NCI-H510A (cell line): ENCODE data around the gene IKBKE.
A peak's percentile ranks its signal among the peaks of the same experiment; 100 is the strongest.

Experiments used
- DNase-seq: peaks from one replicate; lab custom pipeline; 2025; lab: John Stamatoyannopoulos, UW

Gene IKBKE

DNA sequence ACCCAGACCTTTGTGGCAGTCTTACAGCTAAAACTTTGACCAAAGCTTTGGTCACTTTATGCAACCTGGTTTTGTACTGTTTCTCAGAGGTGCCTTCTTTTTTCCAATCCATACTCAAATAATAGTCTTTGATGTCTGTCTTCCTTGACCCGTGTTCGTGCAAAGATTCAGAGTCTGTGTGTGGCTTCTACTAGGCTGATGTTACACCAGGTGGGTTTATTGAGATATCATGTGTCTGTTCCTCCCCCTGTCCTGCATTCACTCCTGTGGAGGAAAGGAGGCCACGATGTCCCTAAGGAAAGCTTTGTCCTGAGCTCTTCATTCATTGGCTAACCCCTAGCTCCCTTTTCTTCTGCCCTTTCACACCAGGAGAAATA, 15.0 kb upstream of the IKBKE start:
- DNase-seq: no peak

- DNase-seq: peak; percentile 74
Measured at GRCh38 chr1:206455666-206456344, 14.5 kb upstream of the IKBKE start.

DNA sequence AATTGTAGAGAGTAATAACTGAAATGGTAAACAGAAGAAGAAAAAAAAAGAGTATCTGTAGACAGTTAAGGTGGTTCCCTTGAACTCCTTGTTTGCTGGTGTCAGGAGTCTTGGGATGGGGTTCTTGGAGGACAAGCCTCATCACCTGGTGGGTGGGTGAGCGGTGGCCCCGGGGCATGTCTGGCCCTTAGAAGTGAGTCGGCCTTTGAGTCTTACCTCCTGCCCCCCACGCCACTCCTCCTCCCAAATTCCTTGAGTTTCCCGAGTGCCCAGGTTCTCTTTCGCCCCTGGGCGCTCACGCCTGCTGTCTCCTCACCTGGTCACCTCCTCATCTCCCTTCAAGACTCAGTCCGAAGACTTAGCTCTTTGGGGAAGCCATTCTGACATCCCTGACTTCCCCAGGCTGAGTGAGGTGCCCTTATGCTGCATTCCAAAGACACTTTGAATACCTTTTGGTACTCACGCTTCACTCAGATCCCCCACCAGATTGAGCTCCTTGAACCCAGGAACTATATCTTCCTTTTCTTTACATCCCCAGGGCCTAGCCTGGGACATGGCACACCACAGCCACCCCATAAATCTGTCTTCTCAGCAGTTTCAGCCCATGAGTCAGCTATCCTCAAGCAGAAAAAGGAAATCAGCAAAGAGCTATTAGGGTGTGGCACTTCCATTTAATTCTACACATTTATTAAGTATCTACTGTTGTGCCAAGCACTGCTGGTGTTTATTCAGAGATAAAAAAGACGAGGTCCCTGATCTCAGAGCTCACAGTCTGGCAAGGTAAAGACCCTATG, 13.5 kb upstream of the IKBKE start:
- DNase-seq: no peak

- DNase-seq: no peak
Measured at GRCh38 chr1:206457408-206458120, 12.7 kb upstream of the IKBKE start.

- no peak for DNase-seq
Measured at GRCh38 chr1:206459703-206460102, 10.6 kb upstream of the IKBKE start.

DNA sequence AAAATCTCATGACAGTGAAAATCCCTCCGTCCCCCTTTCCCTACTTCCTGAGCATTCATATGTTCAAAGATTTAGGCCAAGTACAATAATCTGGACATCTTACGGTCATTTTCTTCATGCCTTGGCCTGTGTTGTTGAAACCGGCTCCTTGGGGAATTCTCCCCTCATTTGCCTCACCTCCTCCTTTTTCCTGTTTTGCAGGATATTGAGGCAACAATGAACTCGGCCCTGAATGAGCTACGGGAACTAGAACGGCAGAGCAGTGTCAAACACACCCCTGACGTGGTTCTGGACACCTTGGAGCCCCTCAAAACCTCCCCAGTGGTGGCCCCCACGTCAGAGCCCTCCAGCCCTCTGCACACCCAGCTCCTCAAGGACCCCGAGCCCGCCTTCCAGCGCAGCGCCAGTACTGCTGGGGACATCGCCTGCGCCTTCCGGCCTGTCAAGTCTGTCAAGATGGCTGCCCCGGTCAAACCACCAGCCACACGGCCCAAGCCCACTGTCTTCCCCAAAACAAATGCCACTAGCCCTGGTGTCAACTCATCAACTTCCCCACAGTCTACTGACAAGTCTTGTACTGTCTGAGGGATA, 9.3 kb upstream of the IKBKE start:
- no peak for DNase-seq

GRCh38 chr1:206461602-206462455, 8.4 kb upstream of the IKBKE start:
- DNase-seq: peak; percentile 22

- no peak for DNase-seq
Measured at GRCh38 chr1:206463137-206463536, 7.1 kb upstream of the IKBKE start.

DNA sequence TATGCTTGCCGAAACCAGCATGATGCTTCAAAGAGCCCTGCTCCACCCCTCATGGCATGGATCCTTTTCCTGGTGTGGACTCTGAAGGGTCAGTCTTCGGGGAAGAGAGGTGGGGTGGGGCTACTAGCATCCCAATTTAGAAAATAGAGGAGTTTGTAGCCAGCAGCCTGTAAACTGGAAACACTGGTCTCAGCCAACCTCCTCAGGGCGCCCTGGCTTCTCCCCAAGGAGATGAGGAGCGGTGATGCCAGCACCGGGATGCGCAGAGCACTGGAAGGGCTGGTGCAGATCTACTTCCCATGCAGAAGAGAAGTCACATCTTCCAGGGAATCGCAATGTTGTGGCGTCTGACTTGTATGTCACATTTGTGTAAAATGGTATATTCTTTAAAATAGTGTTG, 6.4 kb upstream of the IKBKE start:
- no peak for DNase-seq

DNA sequence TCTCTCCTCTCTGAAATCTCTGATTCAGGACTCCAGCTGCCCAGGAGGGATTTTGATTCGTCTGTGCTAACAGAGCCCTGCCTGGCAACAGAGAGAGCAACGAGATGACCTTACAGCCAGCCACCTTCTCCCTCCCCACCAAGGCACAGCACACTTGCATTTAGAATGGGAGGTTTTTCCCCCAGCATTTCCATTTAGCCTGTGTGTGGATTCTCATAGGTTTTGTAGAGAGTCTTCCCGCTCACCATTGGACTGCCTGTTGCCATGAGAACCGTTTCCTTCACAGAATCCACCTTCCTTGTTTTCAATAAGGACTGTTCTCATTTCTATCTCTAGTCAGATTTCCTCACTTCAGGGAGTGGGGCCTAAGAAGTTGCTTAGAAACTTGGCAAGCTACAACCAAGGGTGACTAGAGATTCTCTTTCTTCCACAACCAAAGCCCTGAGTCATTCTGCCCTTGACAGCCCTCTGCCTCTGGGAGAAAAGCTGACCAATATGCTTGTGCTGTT, 5.8 kb upstream of the IKBKE start:
- no peak for DNase-seq

GRCh38 chr1:206465951-206466350, 4.3 kb upstream of the IKBKE start:
- DNase-seq: no peak

DNA sequence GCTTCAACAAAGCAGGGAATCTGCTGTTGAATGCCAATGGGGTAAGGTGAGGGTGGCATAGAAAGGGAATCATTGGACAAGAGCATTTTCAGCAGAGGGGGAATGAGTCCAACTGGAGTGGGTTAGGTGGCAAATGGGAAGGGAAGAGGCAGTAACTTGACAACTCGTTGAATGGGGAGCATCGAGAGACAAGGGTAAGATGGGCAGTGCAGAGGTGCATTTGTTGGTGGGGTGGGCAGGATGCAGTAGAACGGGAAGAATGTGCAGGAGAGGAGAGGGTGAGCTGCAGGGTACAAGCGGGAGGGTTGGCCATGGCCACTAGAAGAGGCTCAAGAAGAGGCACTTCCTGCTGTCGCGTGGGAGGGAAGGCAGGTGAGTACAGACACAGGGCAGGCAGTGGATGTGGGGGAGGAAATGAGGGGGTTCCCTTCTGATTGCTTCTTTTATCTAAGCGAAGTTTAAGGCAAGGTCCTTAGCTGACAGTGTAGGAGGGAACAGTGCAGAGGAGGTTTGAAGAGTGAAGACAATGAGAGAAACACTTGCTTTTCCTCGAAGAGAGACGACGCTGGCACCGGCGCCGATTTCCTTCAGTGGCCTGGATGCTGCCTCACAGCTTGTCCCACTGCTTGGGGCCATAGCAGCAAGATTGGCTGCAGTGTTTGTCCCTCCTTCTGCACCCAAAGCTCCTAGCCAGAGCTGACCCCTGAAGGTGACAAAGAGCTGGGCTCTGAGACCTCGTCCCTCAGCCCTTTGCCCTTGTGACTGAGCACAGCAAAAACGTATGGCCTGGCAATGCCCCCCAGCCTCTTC, 3.2 kb upstream of the IKBKE start:
- no peak for DNase-seq

DNA sequence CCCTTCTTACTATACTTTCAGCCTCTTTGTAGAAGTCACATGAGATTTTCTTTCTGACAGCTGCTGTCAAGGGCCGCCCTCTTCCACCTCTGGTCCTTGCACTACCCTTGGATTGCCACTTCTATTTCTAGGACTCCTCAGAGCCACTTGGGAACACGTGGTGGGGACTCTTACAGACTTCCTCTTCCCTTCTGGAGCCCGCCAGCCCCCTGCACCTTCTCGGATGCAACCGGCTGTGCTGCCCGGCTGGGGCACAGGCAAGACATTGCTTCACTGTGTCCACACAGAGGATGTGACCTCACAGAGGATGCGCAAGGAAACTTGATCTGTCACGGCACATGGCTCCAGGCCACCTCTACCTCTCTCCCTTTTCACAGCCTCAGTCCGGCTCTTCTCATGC, 2.4 kb upstream of the IKBKE start:
- peak; percentile 58 for DNase-seq

- no peak for DNase-seq
Measured at GRCh38 chr1:206468571-206468970, 1.7 kb upstream of the IKBKE start.

DNA sequence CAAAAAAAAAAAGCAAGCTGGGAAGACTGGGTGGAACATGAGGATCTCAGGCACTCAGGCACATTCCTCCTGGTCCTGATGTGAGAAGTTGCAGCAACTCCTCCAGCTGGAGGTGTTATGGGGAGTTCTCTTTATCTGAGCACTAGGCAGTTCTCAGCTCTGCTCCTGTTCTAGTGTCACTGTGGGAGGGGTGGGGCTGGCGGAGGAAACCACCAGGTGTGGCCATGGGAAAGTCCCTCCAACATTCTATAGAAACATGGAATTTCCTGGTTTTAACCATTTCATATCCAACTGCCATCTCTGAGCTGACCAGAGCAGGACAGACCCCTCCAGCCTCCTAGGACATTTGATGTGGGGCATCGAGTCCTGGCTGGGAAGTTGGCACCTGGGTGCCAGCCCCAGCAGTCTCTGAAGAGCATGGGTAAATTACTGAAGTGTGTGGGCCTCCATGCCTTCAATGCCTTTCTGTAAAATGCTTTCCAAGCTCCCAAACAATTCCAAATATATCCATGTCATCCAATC, 804 bp upstream of the IKBKE start:
- no peak for DNase-seq

DNA sequence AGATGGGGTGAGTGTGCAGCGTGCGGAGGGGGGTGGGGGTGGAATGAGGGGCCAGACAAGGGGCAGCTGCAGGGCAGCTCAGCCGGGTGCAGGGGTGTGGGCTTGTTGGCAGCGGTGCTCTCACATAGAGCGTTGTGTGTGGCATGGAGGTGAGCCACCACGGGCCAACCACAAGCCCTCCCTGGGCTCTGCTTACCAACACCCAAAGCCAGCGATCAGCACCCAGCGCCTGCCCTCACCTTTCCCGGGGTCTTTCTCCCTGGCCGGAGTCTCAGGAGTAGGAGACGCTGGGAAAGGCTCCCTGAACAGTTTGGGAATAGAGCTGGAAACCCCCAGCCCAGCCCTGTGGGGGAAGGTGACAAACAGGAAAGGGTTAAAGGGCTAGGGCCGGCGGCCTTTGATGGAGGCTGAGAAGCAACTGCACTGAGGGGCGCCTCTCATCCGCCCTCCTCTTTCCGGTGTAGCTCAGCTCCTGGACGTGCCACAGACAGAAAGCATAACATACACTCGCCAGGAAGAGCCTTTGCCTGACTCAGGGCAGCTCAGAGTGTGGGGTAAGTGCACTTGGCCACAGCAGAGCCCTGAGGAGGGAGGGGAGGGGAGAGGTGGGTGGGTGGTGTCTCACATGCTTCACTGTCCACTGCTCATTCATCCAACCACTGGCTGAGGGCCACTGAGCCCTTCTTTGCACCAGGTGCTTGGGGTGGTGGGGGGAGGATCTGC, 577 bp downstream of the IKBKE start:
- DNase-seq: peak; percentile 39

DNA sequence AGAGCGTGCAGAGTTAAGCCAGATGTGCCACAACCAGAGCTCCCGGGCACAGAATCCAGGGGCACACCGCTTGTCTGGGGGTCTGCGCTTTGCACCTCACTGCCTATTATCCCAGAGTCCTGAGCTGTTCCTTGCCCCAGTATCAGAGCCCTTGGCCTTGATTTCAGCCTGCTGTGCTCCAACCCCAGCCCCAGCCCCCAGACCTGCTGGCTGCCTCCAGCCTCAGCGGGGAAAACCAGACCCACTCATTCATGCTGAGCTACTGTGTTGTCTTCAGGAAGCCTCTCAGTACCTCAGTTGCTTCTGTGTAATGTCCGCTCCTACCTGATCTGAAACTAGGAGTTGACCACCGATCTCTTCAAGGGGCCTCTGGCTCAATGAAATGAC, 1.1 kb downstream of the IKBKE start:
- DNase-seq: no peak

DNA sequence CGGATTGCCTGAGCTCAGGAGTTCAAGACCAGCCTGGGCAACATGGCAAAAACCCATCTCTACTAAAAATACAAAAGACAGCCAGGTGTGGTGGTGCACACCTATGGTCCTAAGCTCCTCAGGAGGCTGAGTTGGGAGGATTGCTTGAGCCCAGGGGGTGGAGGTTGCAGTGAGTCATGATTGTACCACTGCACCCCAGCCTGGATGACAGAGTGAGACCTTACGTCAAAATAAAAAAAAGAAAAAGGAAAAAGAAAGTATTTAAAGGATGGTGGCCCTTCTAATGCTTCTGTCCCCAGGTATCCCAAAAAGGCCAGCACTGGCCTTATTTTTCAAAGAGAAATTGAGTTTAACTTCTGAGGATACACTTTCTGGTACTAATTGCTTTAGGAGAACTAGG, 1.7 kb downstream of the IKBKE start:
- DNase-seq: no peak

GRCh38 chr1:206472454-206472853, 2.2 kb downstream of the IKBKE start:
- no peak for DNase-seq

DNA sequence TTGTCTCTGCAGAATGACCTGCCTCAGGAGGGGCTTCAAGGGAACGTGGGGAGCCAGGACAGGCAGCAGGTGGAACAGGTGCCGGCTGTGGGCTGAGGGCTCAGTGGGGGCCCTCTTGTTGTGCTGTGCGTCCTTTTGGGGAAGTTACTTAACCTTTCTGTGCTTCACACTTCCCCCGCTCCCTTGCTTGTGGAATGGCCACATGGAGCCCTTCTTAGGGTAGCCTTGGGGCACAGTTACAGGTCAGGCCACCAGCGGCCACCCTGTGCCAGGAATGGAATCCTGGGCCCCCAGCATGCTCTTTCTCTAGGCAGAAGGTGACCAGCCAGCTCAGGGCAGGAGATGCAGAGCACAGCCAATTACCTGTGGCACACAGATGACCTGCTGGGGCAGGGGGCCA, 2.6 kb downstream of the IKBKE start:
- no peak for DNase-seq
